ENCODE results near the gene HERC5.

DNA sequence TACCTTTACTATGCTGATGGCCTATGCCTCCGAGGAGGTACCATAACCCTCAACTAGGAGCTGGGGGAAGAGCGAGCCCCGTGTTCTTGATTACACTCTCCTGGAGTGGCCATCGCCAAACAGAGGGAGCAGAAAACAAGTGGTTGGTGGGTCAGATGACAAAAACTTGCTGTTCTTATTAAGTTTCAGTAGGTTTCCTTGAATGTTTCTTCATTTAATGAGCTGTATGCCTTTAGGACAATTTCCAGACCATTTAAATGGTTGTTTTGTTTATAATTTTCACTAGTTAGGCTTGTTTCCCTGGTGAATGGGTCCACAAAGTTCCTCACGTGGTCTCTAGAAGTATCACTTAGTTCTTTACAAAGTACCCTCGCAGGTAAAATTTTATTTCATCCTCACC is 62.0 kb downstream of the HERC5 start:
- no peak for TF ChIP-seq POLR2A (IDR thresholded peaks at IDR 0.05)
- no peak for TF ChIP-seq CTCF (IDR thresholded peaks at IDR 0.05)
- TF ChIP-seq EP300 (IDR thresholded peaks at IDR 0.05) = no peak
- TF ChIP-seq POLR2AphosphoS5 (IDR thresholded peaks at IDR 0.05) = no peak

Measured in sigmoid colon (tissue), 4 donors.